GM19438 (cell line): ENCODE data around the gene CCZ1.
"Not testable (repeated sequence)": the region's sequence is repeated elsewhere in the genome, so short reads cannot be mapped to it uniquely, and the experiment has no call there.

Experiments
- ATAC-seq: cut with Tn5 transposase; IDR thresholded peaks from one replicate; pipeline ENCODE4 v1.9.1; 2021; ENCODE audit warnings: low read depth; ENCODE audit not compliant: unreplicated experiment

CCZ1 gene

GRCh38 chr7:5898480-5899224 lies at the start of gene CCZ1:
Gene CCZ1, plus strand, starts transcription at chr7:5898733. Its CDS starts 67 bp downstream, at chr7:5898800.
- ATAC-seq: peak; percentile 85

GRCh38 chr7:5850944-5851343 lies 47.6 kb upstream of the CCZ1 start:
- ATAC-seq: no peak

- ATAC-seq: no peak
Observed at GRCh38 chr7:5854738-5855137, 43.8 kb upstream of the CCZ1 start.

- not testable (repeated sequence) for ATAC-seq
Observed at GRCh38 chr7:5857041-5857575, 41.4 kb upstream of the CCZ1 start.

- not testable (repeated sequence) for ATAC-seq
Observed at GRCh38 chr7:5858494-5858893, 40.0 kb upstream of the CCZ1 start.

- ATAC-seq: not testable (repeated sequence)
Observed at GRCh38 chr7:5861281-5861680, 37.3 kb upstream of the CCZ1 start.

GRCh38 chr7:5862753-5863366 lies 35.7 kb upstream of the CCZ1 start:
- not testable (repeated sequence) for ATAC-seq

- not testable (repeated sequence) for ATAC-seq
Observed at GRCh38 chr7:5865279-5865931, 33.1 kb upstream of the CCZ1 start.

GRCh38 chr7:5867060-5867459 lies 31.5 kb upstream of the CCZ1 start:
- ATAC-seq: no peak

- ATAC-seq: not testable (repeated sequence)
Observed at GRCh38 chr7:5868928-5869341, 29.6 kb upstream of the CCZ1 start.

GRCh38 chr7:5869691-5870090 lies 28.8 kb upstream of the CCZ1 start:
- no peak for ATAC-seq

- ATAC-seq: no peak
Observed at GRCh38 chr7:5870311-5870710, 28.2 kb upstream of the CCZ1 start.

- ATAC-seq: no peak
Observed at GRCh38 chr7:5872326-5872725, 26.2 kb upstream of the CCZ1 start.

GRCh38 chr7:5879591-5879990 lies 18.9 kb upstream of the CCZ1 start:
- ATAC-seq: not testable (repeated sequence)

- not testable (repeated sequence) for ATAC-seq
Observed at GRCh38 chr7:5880106-5880505, 18.4 kb upstream of the CCZ1 start.

- not testable (repeated sequence) for ATAC-seq
Observed at GRCh38 chr7:5884431-5884830, 14.1 kb upstream of the CCZ1 start.

- not testable (repeated sequence) for ATAC-seq
Observed at GRCh38 chr7:5888021-5888420, 10.5 kb upstream of the CCZ1 start.

GRCh38 chr7:5890244-5890643 lies 8.3 kb upstream of the CCZ1 start:
- not testable (repeated sequence) for ATAC-seq

GRCh38 chr7:5892498-5892897 lies 6.0 kb upstream of the CCZ1 start:
- no peak for ATAC-seq

GRCh38 chr7:5897369-5897919 lies 1.1 kb upstream of the CCZ1 start:
- not testable (repeated sequence) for ATAC-seq

- ATAC-seq: not testable (repeated sequence)
Observed at GRCh38 chr7:5903002-5903401, 4.5 kb downstream of the CCZ1 start.
